HG03175 (cell line): ENCODE results near the gene PDGFB.

ENCODE experiments used
- ATAC-seq: cut with Tn5 transposase; IDR thresholded peaks from one replicate; pipeline ENCODE4 v1.9.1; 2021; ENCODE audit warnings: mild to moderate bottlenecking, moderate library complexity; ENCODE audit not compliant: unreplicated experiment

PDGFB gene

DNA sequence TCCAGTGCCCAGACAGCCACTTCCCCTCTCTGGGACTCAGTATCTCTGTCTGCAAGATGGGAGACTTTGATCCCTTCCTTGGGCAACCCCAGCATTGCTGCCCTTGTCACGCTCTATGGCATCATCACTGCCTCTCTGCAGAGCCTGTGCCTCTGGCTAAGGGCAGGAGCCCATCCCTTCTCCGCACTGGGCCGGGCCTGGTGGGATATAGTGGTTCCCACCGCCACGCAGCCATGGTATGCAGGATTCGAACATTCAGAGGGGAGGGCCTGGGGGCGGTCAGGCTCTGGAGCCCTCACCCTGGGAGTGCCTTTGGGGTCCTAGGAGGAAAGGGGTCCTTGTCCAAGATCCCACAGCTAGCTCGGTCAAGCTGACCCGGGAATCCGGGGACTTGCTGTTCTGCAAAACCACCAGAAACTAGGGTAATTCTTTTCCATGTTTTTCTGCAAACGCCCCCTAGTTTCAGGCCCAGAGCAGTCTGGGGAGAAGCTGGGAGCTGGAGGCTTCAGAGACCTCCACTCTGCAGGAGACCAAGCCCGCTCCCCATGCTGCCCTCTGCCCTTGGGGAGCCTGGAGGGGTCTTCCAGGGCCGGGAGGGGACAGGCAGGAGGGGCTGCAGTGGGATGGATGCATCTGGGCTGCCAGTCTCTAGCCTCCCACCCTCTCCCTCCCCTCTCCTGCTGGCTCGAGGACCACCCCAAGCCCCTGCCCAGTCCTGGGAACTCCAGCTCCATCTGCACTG lies 67.9 kb downstream of the PDGFB start:
- no peak for ATAC-seq

- ATAC-seq: no peak
These were observed 68.6 kb downstream of the PDGFB start for GRCh38 chr22:39176143-39176713.

DNA sequence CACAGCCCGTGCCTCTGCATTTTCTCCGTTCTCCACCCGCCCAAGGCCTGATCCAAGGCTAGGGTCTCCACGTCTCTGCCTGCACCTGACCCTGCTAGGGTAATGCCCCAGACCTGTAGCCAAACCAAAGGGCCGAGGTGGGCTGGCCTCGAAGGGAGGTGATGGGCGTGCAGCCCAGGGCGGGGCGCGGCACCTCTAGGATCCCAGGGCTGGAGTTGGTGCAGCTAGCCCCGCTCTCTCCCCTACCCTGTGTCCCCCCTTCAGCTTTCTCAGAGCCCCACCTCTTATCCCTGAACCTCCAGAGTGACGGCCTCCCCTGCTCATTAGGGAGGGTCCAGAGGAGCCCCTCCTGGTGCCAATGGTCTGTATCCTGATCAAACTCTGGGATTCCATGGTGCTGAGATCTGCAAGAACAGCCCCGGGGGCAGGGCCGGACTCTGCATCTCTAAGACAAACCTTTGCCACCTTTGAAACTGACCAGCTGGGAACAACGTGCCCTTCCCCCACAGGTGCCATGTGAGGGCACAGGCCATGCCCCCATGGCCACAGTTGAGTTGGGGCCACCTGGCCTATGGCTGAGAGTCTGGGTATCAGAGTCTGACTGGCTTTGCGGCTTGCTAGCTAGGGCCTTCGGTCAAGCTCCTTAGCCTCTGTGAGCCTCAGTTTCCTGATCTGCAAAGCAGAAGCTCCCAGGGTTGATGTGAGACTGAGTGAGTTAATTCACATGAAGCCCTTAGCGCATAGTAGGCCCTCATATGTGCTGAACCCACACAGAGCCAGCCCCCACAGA lies 69.2 kb downstream of the PDGFB start:
- no peak for ATAC-seq

- ATAC-seq: no peak
These were observed 70.1 kb downstream of the PDGFB start for GRCh38 chr22:39174498-39175352.

DNA sequence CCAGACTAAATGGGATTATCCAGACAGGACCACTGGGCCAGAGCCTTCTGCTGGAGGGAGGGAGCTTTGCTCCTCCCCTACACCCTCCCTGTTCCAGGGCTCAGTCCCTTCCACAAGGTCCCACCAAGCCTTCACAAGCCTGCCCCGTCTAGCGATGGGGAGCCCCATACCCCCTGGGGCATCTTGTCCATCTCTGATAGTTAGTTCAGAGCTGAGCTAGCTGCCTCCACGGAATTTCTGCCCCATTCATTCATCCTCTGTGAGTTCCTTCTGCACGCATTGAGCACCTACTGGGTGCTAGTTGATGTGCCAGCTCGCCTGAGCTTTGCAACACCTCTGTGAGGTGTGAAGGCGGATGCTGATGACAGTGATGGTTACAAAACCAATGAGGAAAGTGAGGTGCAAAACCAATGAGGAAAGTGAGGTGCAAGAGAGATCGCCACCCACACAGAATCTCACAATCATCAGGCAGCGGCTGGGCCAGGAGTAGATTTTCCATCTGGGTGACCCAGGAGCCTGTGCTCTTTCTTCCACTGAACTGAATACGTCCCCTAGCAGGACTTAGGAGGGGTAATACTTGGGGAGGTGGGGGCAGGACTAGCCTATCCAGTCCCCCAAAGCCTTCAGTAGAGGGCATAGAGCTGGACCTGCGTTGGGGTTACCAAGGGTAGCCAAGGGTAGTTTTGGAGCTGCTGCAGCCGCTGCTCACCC lies 70.8 kb downstream of the PDGFB start:
- no peak for ATAC-seq
